HG03432 (cell line): ENCODE measurements around the gene POLR1C.
A peak's percentile ranks its signal among the peaks of the same experiment; 100 is the strongest.
"Not testable (repeated sequence)": the region's sequence is repeated elsewhere in the genome, so short reads cannot be mapped to it uniquely, and the experiment has no call there.

Experiments used
- ATAC-seq: cut with Tn5 transposase; IDR thresholded peaks from one replicate; pipeline ENCODE4 v1.9.1; 2021; ENCODE audit warnings: mild to moderate bottlenecking, moderate library complexity; ENCODE audit not compliant: unreplicated experiment

Gene POLR1C, protein sequence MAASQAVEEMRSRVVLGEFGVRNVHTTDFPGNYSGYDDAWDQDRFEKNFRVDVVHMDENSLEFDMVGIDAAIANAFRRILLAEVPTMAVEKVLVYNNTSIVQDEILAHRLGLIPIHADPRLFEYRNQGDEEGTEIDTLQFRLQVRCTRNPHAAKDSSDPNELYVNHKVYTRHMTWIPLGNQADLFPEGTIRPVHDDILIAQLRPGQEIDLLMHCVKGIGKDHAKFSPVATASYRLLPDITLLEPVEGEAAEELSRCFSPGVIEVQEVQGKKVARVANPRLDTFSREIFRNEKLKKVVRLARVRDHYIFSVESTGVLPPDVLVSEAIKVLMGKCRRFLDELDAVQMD

GRCh38 chr6:43516697-43517504, at the start of gene POLR1C, which contains the start of gene YIPF3:
Gene POLR1C, plus strand, starts transcription at chr6:43517089. Its CDS starts 21 bp downstream, at chr6:43517110.
Gene YIPF3, minus strand, starts transcription at chr6:43516926. Its CDS starts 119 bp downstream, at chr6:43516807.
- peak; percentile 85 for ATAC-seq

GRCh38 chr6:43467265-43467664, 49.6 kb upstream of the POLR1C start:
- not testable (repeated sequence) for ATAC-seq

DNA sequence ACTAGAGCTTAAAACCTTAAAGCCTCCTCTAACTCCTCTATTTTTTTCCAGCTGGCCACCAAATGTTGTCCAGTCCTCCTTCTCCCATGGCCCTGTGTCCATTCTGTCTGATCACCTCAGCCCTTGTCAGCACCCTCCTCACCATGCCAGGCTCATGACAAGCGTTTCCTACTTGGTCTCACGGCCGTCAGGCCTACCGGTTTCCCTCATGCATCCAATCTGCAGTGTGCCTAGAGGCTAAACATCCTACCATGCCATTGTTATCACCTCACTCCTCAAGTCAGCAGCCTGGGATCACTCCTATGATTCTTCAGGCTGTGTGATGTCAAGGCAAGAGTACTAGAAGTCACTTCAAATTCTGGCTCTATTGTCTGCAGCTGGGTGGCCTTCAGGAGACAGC, 49.1 kb upstream of the POLR1C start:
- no peak for ATAC-seq

- no peak for ATAC-seq
These were observed 48.6 kb upstream of the POLR1C start for GRCh38 chr6:43468240-43468639.

DNA sequence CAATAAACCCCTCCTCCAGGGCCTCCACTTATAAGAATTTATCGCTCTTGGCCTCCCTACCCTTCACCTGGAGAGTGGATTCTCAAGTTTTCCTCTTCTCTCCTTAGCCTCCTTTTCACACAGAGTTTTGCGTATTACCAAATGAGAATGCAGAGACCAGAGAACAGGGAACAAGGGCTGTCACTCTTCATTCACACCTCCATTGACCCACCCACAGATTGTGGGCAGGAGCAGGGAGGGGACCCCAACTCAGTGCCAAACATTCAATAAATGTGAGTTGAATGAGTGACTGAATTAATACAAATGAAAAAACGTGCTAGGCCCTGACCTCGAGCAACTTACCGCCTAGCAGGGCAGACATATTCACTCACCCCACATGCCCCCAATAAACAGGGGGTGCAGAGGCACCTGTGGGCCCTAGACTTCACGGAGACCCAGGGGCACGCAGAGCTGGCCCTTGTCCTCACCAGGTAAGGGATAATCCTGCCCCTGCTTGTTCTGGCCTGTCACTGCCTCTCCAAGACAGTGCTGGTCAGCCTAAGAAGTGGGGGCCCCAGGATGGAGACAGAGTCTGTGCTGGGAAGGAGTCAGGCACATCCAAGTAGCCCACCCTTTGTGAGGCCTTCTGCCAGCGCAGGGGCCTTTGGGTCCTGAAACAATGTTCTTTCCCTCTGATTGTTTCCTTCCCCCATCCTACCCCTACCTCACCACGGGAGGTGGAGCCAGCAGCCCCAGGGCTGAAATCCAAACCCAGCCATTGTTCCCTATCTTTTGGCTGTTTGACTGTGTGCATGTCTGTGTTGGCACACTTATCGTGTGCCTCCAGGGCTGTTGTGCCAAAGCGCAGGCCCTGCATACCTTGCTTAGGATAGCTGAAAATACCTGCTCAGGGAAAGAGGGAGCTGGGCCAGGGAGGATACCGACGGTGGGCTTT, 47.9 kb upstream of the POLR1C start:
- no peak for ATAC-seq

DNA sequence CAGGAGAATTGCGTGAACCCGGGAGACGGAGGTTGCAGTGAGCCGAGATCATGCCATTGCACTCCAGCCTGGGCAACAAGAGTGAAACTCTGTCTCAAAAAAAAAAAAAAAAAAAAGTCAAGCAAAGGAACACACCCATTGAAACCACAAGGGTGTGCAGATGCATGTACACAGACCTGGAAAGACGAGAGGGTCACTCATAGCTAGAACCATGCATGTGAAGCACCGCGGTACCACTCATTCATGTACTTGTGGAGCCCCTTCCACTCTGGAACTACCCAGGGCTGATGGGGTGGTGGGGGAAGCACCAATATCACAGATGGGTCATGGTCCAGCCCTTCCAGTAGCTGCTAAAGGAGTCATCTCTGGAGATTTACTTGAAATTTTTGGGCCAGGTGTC, 46.9 kb upstream of the POLR1C start:
- ATAC-seq = no peak

GRCh38 chr6:43471399-43471798, 45.5 kb upstream of the POLR1C start:
- no peak for ATAC-seq

- no peak for ATAC-seq
These were observed 44.4 kb upstream of the POLR1C start for GRCh38 chr6:43472515-43472914.

- no peak for ATAC-seq
These were observed 41.4 kb upstream of the POLR1C start for GRCh38 chr6:43475516-43475915.

GRCh38 chr6:43476746-43477145, 40.1 kb upstream of the POLR1C start:
- ATAC-seq = no peak

- peak; percentile 98 for ATAC-seq
These were observed 39.5 kb upstream of the POLR1C start, which contains the start of gene TJAP1 for GRCh38 chr6:43477235-43478007. Gene TJAP1, plus strand, starts transcription at chr6:43477570. Its CDS starts 21,432 bp downstream, at chr6:43499002.

- no peak for ATAC-seq
These were observed 38.9 kb upstream of the POLR1C start for GRCh38 chr6:43478008-43478372.

GRCh38 chr6:43481075-43481474, 35.8 kb upstream of the POLR1C start:
- ATAC-seq = no peak

- no peak for ATAC-seq
These were observed 35.2 kb upstream of the POLR1C start for GRCh38 chr6:43481591-43482236.

- no peak for ATAC-seq
These were observed 28.1 kb upstream of the POLR1C start for GRCh38 chr6:43488667-43489276.

GRCh38 chr6:43489277-43490072, 27.4 kb upstream of the POLR1C start:
- no peak for ATAC-seq

- no peak for ATAC-seq
These were observed 26.4 kb upstream of the POLR1C start for GRCh38 chr6:43490523-43490939.
